Measurements from ENCODE around the gene CTNND2. TPM values are rescaled to one million over a fixed set of nuclear protein-coding genes. Genes with fewer than 3 reads are reported as not detected.

The CTNND2 gene
- total RNA-seq, 1 donor from 2014 or later: 40.0 TPM

- Mint-ChIP-seq H3K36me3 (ENCODE audit: low read depth) (peaks cover 11% of the 10 kb centered on the region), H3K27me3 (ENCODE audit: low read depth) (no peaks in the 10 kb centered on the region), H3K4me3 (no peak overlapping the region), H3K4me1 (no peaks in the 10 kb centered on the region), H3K27ac (ENCODE audit: unreplicated experiment) (no peak overlapping the region), H3K9me3 (peaks cover 14% of the 10 kb centered on the region)
- DNase-seq (ENCODE audit: low read depth, low spot score): no peak
- TF ChIP-seq CTCF (conservative IDR thresholded peaks at IDR 0.05): no peak
Measured at GRCh38 chr5:11214864-11215644, 689.2 kb downstream of the CTNND2 start.

GRCh38 chr5:11212706-11213105 is 691.5 kb downstream of the CTNND2 start:
- no peak for TF ChIP-seq CTCF (conservative IDR thresholded peaks at IDR 0.05)
- DNase-seq (ENCODE audit: low read depth, low spot score): no peak
- H3K9me3 Mint-ChIP-seq: no peaks in the 10 kb centered on the region
- H3K27ac Mint-ChIP-seq (ENCODE audit: unreplicated experiment): no peak overlapping the region
- no peaks in the 10 kb centered on the region for H3K4me1 Mint-ChIP-seq
- no peak overlapping the region for H3K4me3 Mint-ChIP-seq
- no peaks in the 10 kb centered on the region for H3K27me3 Mint-ChIP-seq (ENCODE audit: low read depth)
- peaks cover 4% of the 10 kb centered on the region for H3K36me3 Mint-ChIP-seq (ENCODE audit: low read depth)

- no peaks in the 10 kb centered on the region for H3K9me3 Mint-ChIP-seq
- no peak for DNase-seq (ENCODE audit: low read depth, low spot score)
- H3K27ac Mint-ChIP-seq (ENCODE audit: unreplicated experiment): no peak overlapping the region
- no peaks in the 10 kb centered on the region for H3K4me1 Mint-ChIP-seq
- H3K36me3 Mint-ChIP-seq (ENCODE audit: low read depth): peaks cover 3% of the 10 kb centered on the region
- no peak overlapping the region for H3K4me3 Mint-ChIP-seq
- H3K27me3 Mint-ChIP-seq (ENCODE audit: low read depth): no peaks in the 10 kb centered on the region
- TF ChIP-seq CTCF (conservative IDR thresholded peaks at IDR 0.05): no peak
Measured at GRCh38 chr5:11197726-11198125, 706.5 kb downstream of the CTNND2 start.

- no peaks in the 10 kb centered on the region for H3K9me3 Mint-ChIP-seq
- H3K4me3 Mint-ChIP-seq: no peak overlapping the region
- no peaks in the 10 kb centered on the region for H3K27me3 Mint-ChIP-seq (ENCODE audit: low read depth)
- H3K27ac Mint-ChIP-seq (ENCODE audit: unreplicated experiment): no peak overlapping the region
- H3K36me3 Mint-ChIP-seq (ENCODE audit: low read depth): peaks cover 2% of the 10 kb centered on the region
- H3K4me1 Mint-ChIP-seq: no peaks in the 10 kb centered on the region
- no peak for DNase-seq (ENCODE audit: low read depth, low spot score)
- no peak for TF ChIP-seq CTCF (conservative IDR thresholded peaks at IDR 0.05)
Measured at GRCh38 chr5:11191673-11192072, 712.6 kb downstream of the CTNND2 start.

- peaks cover 4% of the 10 kb centered on the region for H3K4me1 Mint-ChIP-seq
- TF ChIP-seq CTCF (conservative IDR thresholded peaks at IDR 0.05): peak; percentile 71
- H3K36me3 Mint-ChIP-seq (ENCODE audit: low read depth): no peaks in the 10 kb centered on the region
- DNase-seq (ENCODE audit: low read depth, low spot score): peak; percentile 18
- no peaks in the 10 kb centered on the region for H3K27me3 Mint-ChIP-seq (ENCODE audit: low read depth)
- no peak overlapping the region for H3K4me3 Mint-ChIP-seq
- H3K9me3 Mint-ChIP-seq: peaks cover 3% of the 10 kb centered on the region
- no peak overlapping the region for H3K27ac Mint-ChIP-seq (ENCODE audit: unreplicated experiment)
Measured at GRCh38 chr5:11182441-11183080, 721.7 kb downstream of the CTNND2 start.
